HCT116 (cell line): Measurements from ENCODE around the gene GPX4.

Experiments
- ATF3 ChIP-seq: IDR thresholded peaks from 2 replicates; pipeline ENCODE4 v1.6.1; 2012
- CBX3 ChIP-seq: IDR thresholded peaks from 2 replicates; pipeline ENCODE4 v1.6.1; 2012; ENCODE audit warnings: low read depth
- CEBPB ChIP-seq: IDR thresholded peaks from 2 replicates; pipeline ENCODE4 v1.6.1; 2012; ENCODE audit warnings: low read depth
- EZH2 ChIP-seq: fragments of 200-600 bp; sonication (generic); IDR thresholded peaks from 2 replicates; pipeline ENCODE4 v1.6.1; 2017; ENCODE audit warnings: antibody characterized with exemption, mixed run types
- EZH2phosphoT487 ChIP-seq: fragments of 200-600 bp; IDR thresholded peaks from 2 replicates; pipeline ENCODE4 v1.6.1; 2018; ENCODE audit warnings: antibody characterized with exemption, borderline replicate concordance
- JUND ChIP-seq: IDR thresholded peaks from 2 replicates; pipeline ENCODE4 v1.6.1; 2012
- MAX ChIP-seq: IDR thresholded peaks from 2 replicates; pipeline ENCODE4 v1.6.1; 2012
- POLR2A ChIP-seq: IDR thresholded peaks from 2 replicates; pipeline ENCODE4 v1.7.0; 2011; ENCODE audit warnings: borderline replicate concordance; ENCODE audit not compliant: insufficient read depth, insufficient read length; ENCODE audit errors: extremely low read depth
- POLR2AphosphoS5 ChIP-seq: IDR thresholded peaks from 2 replicates; pipeline ENCODE4 v1.6.1; 2011; ENCODE audit warnings: mild to moderate bottlenecking, low read depth, low read length, moderate library complexity
- RAD21 ChIP-seq: IDR thresholded peaks from 2 replicates; pipeline ENCODE4 v1.6.1; 2012; ENCODE audit warnings: low read depth, mild to moderate bottlenecking
- SIN3A ChIP-seq: IDR thresholded peaks from 2 replicates; pipeline ENCODE4 v1.6.1; 2012; ENCODE audit warnings: low read depth
- SP1 ChIP-seq: IDR thresholded peaks from 2 replicates; pipeline ENCODE4 v1.6.1; 2012; ENCODE audit warnings: low read depth
- ZBTB33 ChIP-seq: IDR thresholded peaks from 2 replicates; pipeline ENCODE4 v1.6.1; 2011; ENCODE audit warnings: mild to moderate bottlenecking, low read length, moderate library complexity; ENCODE audit not compliant: insufficient replicate concordance; ENCODE audit errors: extremely low read depth
- TF ChIP-seq, protein P1 (sequence below), 3 experiments: fragments of 200-600 bp in 1 of 3; sonication (generic) in 1 of 3; IDR thresholded peaks in 2 of 3; conservative IDR thresholded peaks in 1 of 3; 2 replicates each; pipeline ENCODE4 v1.5.1; 2012 to 2017; ENCODE audit warnings: low read depth in 2 of 3, low read length in 2 of 3, antibody characterized with exemption in 1 of 3, borderline replicate concordance in 1 of 3, control low read depth in 1 of 3, mild to moderate bottlenecking in 1 of 3, mixed read lengths in 1 of 3, mixed run types in 1 of 3, moderate library complexity in 1 of 3; ENCODE audit not compliant: insufficient read depth in 1 of 3

GRCh38 chr19:1115646-1116420 lies 12.0 kb downstream of the GPX4 start:
- TF ChIP-seq, protein P1, sequence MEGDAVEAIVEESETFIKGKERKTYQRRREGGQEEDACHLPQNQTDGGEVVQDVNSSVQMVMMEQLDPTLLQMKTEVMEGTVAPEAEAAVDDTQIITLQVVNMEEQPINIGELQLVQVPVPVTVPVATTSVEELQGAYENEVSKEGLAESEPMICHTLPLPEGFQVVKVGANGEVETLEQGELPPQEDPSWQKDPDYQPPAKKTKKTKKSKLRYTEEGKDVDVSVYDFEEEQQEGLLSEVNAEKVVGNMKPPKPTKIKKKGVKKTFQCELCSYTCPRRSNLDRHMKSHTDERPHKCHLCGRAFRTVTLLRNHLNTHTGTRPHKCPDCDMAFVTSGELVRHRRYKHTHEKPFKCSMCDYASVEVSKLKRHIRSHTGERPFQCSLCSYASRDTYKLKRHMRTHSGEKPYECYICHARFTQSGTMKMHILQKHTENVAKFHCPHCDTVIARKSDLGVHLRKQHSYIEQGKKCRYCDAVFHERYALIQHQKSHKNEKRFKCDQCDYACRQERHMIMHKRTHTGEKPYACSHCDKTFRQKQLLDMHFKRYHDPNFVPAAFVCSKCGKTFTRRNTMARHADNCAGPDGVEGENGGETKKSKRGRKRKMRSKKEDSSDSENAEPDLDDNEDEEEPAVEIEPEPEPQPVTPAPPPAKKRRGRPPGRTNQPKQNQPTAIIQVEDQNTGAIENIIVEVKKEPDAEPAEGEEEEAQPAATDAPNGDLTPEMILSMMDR (IDR thresholded peaks at IDR 0.05 in 2 of 3, conservative IDR thresholded peaks at IDR 0.05 in 1 of 3; ENCODE audit: borderline replicate concordance in 1 of 3, insufficient read depth in 1 of 3, low read depth in 2 of 3, low read length in 2 of 3): no peak
- no peak for TF ChIP-seq EZH2
- no peak for TF ChIP-seq POLR2A
- TF ChIP-seq CEBPB: no peak
- TF ChIP-seq JUND: no peak
- no peak for TF ChIP-seq ATF3
- TF ChIP-seq RAD21: no peak
- no peak for TF ChIP-seq SIN3A
- no peak for TF ChIP-seq MAX
- TF ChIP-seq SP1: no peak
- TF ChIP-seq CBX3: no peak
- TF ChIP-seq EZH2phosphoT487: no peak
- TF ChIP-seq POLR2AphosphoS5: no peak
- TF ChIP-seq ZBTB33: no peak
